NCI-H526 (cell line): ENCODE results near the gene IL15.
A peak's percentile ranks its signal among the peaks of the same experiment; 100 is the strongest.
"Not testable (repeated sequence)": the region's sequence is repeated elsewhere in the genome, so short reads cannot be mapped to it uniquely, and the experiment has no call there.

ENCODE experiments used
- DNase-seq, 2 experiments: peaks; one replicate each; lab custom pipeline; 2025; lab: John Stamatoyannopoulos, UW

The IL15 gene

GRCh38 chr4:141703497-141703896, 67.1 kb downstream of the IL15 start:
- DNase-seq = no peak

- DNase-seq = no peak
Measured at GRCh38 chr4:141705048-141705746, 68.8 kb downstream of the IL15 start.

GRCh38 chr4:141705747-141706377, 69.5 kb downstream of the IL15 start:
- DNase-seq = no peak

GRCh38 chr4:141706445-141706844, 70.1 kb downstream of the IL15 start:
- DNase-seq = no peak

- DNase-seq = peak in 1 of 2 experiments; percentile 8
Measured at GRCh38 chr4:141711211-141711610, 74.8 kb downstream of the IL15 start.

GRCh38 chr4:141713185-141713584, 76.8 kb downstream of the IL15 start:
- no peak for DNase-seq

- no peak for DNase-seq
Measured at GRCh38 chr4:141713771-141714445, 77.5 kb downstream of the IL15 start.

- no peak for DNase-seq
Measured at GRCh38 chr4:141719585-141719984, 83.2 kb downstream of the IL15 start.

- no peak for DNase-seq
Measured at GRCh38 chr4:141721174-141721573, 84.8 kb downstream of the IL15 start.

- DNase-seq = no peak
Measured at GRCh38 chr4:141724646-141725045, 88.3 kb downstream of the IL15 start.

GRCh38 chr4:141727420-141727819, 91.0 kb downstream of the IL15 start:
- no peak for DNase-seq

GRCh38 chr4:141730805-141731204, 94.4 kb downstream of the IL15 start:
- no peak for DNase-seq

- no peak for DNase-seq
Measured at GRCh38 chr4:141731481-141731880, 95.1 kb downstream of the IL15 start.

- DNase-seq = no peak
Measured at GRCh38 chr4:141739636-141740035, 103.3 kb downstream of the IL15 start.

GRCh38 chr4:141746026-141746425, 109.6 kb downstream of the IL15 start:
- DNase-seq = no peak

GRCh38 chr4:141751806-141752205, 115.4 kb downstream of the IL15 start:
- not testable (repeated sequence) for DNase-seq

GRCh38 chr4:141757287-141757686, 120.9 kb downstream of the IL15 start:
- DNase-seq = no peak

- no peak for DNase-seq
Measured at GRCh38 chr4:141759796-141760425, 123.5 kb downstream of the IL15 start.

GRCh38 chr4:141761926-141762325, 125.5 kb downstream of the IL15 start:
- DNase-seq = no peak

- DNase-seq = no peak
Measured at GRCh38 chr4:141763374-141763773, 127.0 kb downstream of the IL15 start.

GRCh38 chr4:141768954-141769353, 132.6 kb downstream of the IL15 start:
- no peak for DNase-seq

- no peak for DNase-seq
Measured at GRCh38 chr4:141771889-141772830, 135.8 kb downstream of the IL15 start.
